A549 (cell line): ENCODE measurements around the gene ZNF740.

ENCODE experiments used
- BHLHE40 ChIP-seq: IDR thresholded peaks from 2 replicates; pipeline ENCODE4 v1.6.1; 2012; ENCODE audit warnings: low read depth, low read length, inconsistent platforms
- CHD2 ChIP-seq: fragments of 150-350 bp; IDR thresholded peaks from 2 replicates; pipeline ENCODE4 v1.6.1; 2014; ENCODE audit warnings: low read length; ENCODE audit not compliant: partially characterized antibody
- CTCF ChIP-seq: fragments of >200 bp; sonication (Bioruptor Twin); formaldehyde crosslinking; IDR thresholded peaks from 3 replicates; pipeline ENCODE4 v1.5.1; 2016
- POLR2A ChIP-seq: IDR thresholded peaks from 2 replicates; pipeline ENCODE4 v1.6.1; 2012; ENCODE audit warnings: mild to moderate bottlenecking, low read length
- RAD21 ChIP-seq, 2 experiments: fragments of >200 bp in 1 of 2; sonication (Bioruptor Twin) in 1 of 2; formaldehyde crosslinking in 1 of 2; IDR thresholded peaks in 1 of 2; conservative IDR thresholded peaks in 1 of 2; 2 replicates in 1 of 2; 3 replicates in 1 of 2; pipeline ENCODE4 v1.6.1; 2012 to 2018; ENCODE audit warnings: inconsistent platforms in 1 of 2
- RCOR1 ChIP-seq: fragments of 150-350 bp; IDR thresholded peaks from 2 replicates; pipeline ENCODE4 v1.6.1; 2014; ENCODE audit warnings: antibody characterized with exemption, low read length, low read depth
- SMC3 ChIP-seq: fragments of >200 bp; sonication (Bioruptor Twin); formaldehyde crosslinking; IDR thresholded peaks from 3 replicates; pipeline ENCODE4 v1.6.1; 2018; ENCODE audit warnings: inconsistent platforms
- TP53 ChIP-seq: fragments of 250-450 bp; sonication (Bioruptor Pico); IDR thresholded peaks from 2 replicates; pipeline ENCODE4 v1.5.0; 2021; ENCODE audit warnings: mild to moderate bottlenecking, moderate library complexity
- USF2 ChIP-seq: fragments of 450-650 bp; IDR thresholded peaks from 2 replicates; pipeline ENCODE4 v1.6.1; 2014; ENCODE audit warnings: antibody characterized with exemption
- TF ChIP-seq, protein P1 (sequence below): fragments of >200 bp; sonication (Bioruptor Twin); formaldehyde crosslinking; IDR thresholded peaks from 3 replicates; pipeline ENCODE4 v1.6.1; 2016
- TF ChIP-seq, protein P2 (sequence below): fragments of 200-600 bp; sonication (generic); IDR thresholded peaks from 2 replicates; pipeline ENCODE4 v1.6.1; 2016; ENCODE audit warnings: antibody characterized with exemption, mild to moderate bottlenecking, moderate library complexity
- TF ChIP-seq, protein P3 (sequence below): IDR thresholded peaks from 2 replicates; pipeline ENCODE4 v1.6.1; 2012

DNA sequence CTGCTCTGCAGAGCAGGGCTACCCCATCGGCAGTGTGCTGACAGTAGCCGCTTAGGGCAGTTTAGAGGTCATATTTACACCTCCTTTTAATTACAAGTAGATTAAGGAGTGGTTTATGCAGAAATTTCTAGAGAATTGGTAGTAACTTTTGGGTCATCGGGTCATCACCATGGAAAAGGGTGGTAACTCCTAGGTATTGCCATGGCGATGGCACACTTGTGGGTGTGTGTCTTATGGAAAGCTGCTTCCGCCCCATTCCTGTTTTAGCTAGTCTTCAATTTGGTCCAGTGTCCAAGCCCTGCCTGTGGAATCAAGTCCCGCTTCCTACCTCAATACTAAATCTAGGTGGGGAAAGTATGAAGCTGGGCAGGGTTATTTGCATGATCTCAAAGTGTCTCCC lies 29.5 kb upstream of the ZNF740 start:
- TF ChIP-seq CTCF: no peak
- TF ChIP-seq, protein P1, sequence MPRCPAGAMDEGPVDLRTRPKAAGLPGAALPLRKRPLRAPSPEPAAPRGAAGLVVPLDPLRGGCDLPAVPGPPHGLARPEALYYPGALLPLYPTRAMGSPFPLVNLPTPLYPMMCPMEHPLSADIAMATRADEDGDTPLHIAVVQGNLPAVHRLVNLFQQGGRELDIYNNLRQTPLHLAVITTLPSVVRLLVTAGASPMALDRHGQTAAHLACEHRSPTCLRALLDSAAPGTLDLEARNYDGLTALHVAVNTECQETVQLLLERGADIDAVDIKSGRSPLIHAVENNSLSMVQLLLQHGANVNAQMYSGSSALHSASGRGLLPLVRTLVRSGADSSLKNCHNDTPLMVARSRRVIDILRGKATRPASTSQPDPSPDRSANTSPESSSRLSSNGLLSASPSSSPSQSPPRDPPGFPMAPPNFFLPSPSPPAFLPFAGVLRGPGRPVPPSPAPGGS: no peak
- TF ChIP-seq, protein P2, sequence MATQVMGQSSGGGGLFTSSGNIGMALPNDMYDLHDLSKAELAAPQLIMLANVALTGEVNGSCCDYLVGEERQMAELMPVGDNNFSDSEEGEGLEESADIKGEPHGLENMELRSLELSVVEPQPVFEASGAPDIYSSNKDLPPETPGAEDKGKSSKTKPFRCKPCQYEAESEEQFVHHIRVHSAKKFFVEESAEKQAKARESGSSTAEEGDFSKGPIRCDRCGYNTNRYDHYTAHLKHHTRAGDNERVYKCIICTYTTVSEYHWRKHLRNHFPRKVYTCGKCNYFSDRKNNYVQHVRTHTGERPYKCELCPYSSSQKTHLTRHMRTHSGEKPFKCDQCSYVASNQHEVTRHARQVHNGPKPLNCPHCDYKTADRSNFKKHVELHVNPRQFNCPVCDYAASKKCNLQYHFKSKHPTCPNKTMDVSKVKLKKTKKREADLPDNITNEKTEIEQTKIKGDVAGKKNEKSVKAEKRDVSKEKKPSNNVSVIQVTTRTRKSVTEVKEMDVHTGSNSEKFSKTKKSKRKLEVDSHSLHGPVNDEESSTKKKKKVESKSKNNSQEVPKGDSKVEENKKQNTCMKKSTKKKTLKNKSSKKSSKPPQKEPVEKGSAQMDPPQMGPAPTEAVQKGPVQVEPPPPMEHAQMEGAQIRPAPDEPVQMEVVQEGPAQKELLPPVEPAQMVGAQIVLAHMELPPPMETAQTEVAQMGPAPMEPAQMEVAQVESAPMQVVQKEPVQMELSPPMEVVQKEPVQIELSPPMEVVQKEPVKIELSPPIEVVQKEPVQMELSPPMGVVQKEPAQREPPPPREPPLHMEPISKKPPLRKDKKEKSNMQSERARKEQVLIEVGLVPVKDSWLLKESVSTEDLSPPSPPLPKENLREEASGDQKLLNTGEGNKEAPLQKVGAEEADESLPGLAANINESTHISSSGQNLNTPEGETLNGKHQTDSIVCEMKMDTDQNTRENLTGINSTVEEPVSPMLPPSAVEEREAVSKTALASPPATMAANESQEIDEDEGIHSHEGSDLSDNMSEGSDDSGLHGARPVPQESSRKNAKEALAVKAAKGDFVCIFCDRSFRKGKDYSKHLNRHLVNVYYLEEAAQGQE: no peak
- no peak for TF ChIP-seq USF2
- TF ChIP-seq, protein P3, sequence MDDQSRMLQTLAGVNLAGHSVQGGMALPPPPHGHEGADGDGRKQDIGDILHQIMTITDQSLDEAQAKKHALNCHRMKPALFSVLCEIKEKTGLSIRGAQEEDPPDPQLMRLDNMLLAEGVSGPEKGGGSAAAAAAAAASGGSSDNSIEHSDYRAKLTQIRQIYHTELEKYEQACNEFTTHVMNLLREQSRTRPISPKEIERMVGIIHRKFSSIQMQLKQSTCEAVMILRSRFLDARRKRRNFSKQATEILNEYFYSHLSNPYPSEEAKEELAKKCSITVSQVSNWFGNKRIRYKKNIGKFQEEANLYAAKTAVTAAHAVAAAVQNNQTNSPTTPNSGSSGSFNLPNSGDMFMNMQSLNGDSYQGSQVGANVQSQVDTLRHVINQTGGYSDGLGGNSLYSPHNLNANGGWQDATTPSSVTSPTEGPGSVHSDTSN: no peak
- no peak for TF ChIP-seq TP53 (CRISPR knock-in tag)
- TF ChIP-seq POLR2A: no peak
- TF ChIP-seq RAD21 (conservative IDR thresholded peaks at IDR 0.05 in 1 of 2, IDR thresholded peaks at IDR 0.05 in 1 of 2): no peak
- TF ChIP-seq CHD2: no peak
- no peak for TF ChIP-seq BHLHE40
- TF ChIP-seq RCOR1: no peak
- no peak for TF ChIP-seq SMC3
